HepG2 (cell line): Measurements from ENCODE around the gene BIN1. TPM values are rescaled to one million over a fixed set of nuclear protein-coding genes. Genes with fewer than 3 reads are reported as not detected.

Source experiments
- ATAC-seq: fragments of 200-7000 bp; cut with Tn5 transposase; 3 replicates; pipeline ENCODE4 v1.9.1; 2020; ENCODE audit warnings: mild to moderate bottlenecking, moderate library complexity
- BruUV-seq: library from RNA; stranded (reverse); fragments of 400-500 nt; replicated peaks from 2 replicates; lab custom pipeline; 2021; lab: Mats Ljungman, UMichigan
- CTCF ChIA-PET: fragments of 300-600 bp; formaldehyde crosslinking; extraction: SDS; loops from one replicate; lab custom pipeline; 2021; ENCODE audit warnings: low total read pairs, inconsistent platforms, low intra/inter-chr PET ratio; lab: Yijun Ruan, JAX
- POLR2A ChIA-PET: fragments of 350-600 bp; sonication (Branson Sonifier 250); formaldehyde crosslinking; loops from one replicate; lab custom pipeline; 2020; ENCODE audit warnings: antibody characterized with exemption, inconsistent platforms; lab: Yijun Ruan, JAX
- DNase-seq: peaks from one replicate; pipeline ENCODE4 v3.0.0-alpha.2; 2015; ENCODE audit warnings: low spot score
- FAIRE-seq: peaks from 3 replicates; lab custom pipeline; 2011; peaks lifted over from hg19 to GRCh38; lab: Jason Lieb, UNC
- H2AFZ ChIP-seq: one replicate; pipeline ENCODE4 v1.6.1; 2011; ENCODE audit warnings: low read length, inconsistent platforms
- H3K27ac ChIP-seq: fragments of 300-600 bp; 3 replicates; pipeline ENCODE4 v1.8.0; 2011; ENCODE audit warnings: mixed run types, mild to moderate bottlenecking, mixed read lengths, low read length, inconsistent platforms; ENCODE audit not compliant: insufficient read depth; ENCODE audit errors: extremely low read length
- H3K27me3 ChIP-seq, 2 experiments: fragments of 200-600 bp in 1 of 2; 2 replicates in 1 of 2; 3 replicates in 1 of 2; pipeline versions ENCODE4 v1.6.0 to v1.8.0; 2011; ENCODE audit warnings: low read length in 2 of 2, mild to moderate bottlenecking in 2 of 2, moderate library complexity in 2 of 2, inconsistent platforms in 1 of 2; ENCODE audit not compliant: insufficient read depth in 2 of 2, control insufficient read depth in 1 of 2
- H3K36me3 ChIP-seq, 2 experiments: fragments of 200-600 bp in 1 of 2; replicated peaks in 1 of 2; 2 replicates in 1 of 2; 3 replicates in 1 of 2; pipeline versions ENCODE4 v1.5.1 to v1.8.0; 2011; ENCODE audit warnings: low read length in 2 of 2, inconsistent platforms in 1 of 2; ENCODE audit not compliant: insufficient read depth in 2 of 2, control insufficient read depth in 1 of 2
- H3K4me1 ChIP-seq: 2 replicates; pipeline ENCODE4 v1.5.1; 2012; ENCODE audit warnings: low read length, inconsistent platforms; ENCODE audit not compliant: insufficient read depth
- H3K4me2 ChIP-seq: 2 replicates; pipeline ENCODE4 v1.6.0; 2011; ENCODE audit warnings: low read depth, low read length, inconsistent platforms
- H3K4me3 ChIP-seq, 3 experiments: fragments of 200-600 bp in 1 of 3; sonication (generic), shearing (Covaris generic) in 1 of 3; replicated peaks in 1 of 3; 2 replicates each; pipeline ENCODE4 v1.5.1; 2011 to 2016; ENCODE audit warnings: low read length in 3 of 3, inconsistent platforms in 2 of 3, low read depth in 2 of 3, mild to moderate bottlenecking in 2 of 3, control low read depth in 1 of 3, mixed read lengths in 1 of 3; ENCODE audit not compliant: insufficient read depth in 1 of 3
- H3K79me2 ChIP-seq: one replicate; pipeline ENCODE4 v1.6.1; 2011; ENCODE audit warnings: low read length, inconsistent platforms; ENCODE audit not compliant: insufficient read depth
- H3K9ac ChIP-seq: 2 replicates; pipeline ENCODE4 v1.6.0; 2011; ENCODE audit warnings: mild to moderate bottlenecking, low read depth, low read length, inconsistent platforms; ENCODE audit not compliant: insufficient read depth
- H3K9me3 ChIP-seq: 2 replicates; pipeline ENCODE4 v1.5.1; 2012; ENCODE audit warnings: mild to moderate bottlenecking, low read length
- H4K20me1 ChIP-seq: 2 replicates; pipeline ENCODE4 v1.6.0; 2011; ENCODE audit warnings: inconsistent platforms, mild to moderate bottlenecking, low read length, moderate library complexity; ENCODE audit not compliant: insufficient read depth
- CREB3 ChIP-seq: sonication (generic); formaldehyde crosslinking; IDR thresholded peaks from 2 replicates; pipeline ENCODE4 v1.5.0; 2020; ENCODE audit warnings: missing genetic modification reagents
- ETS1 ChIP-seq: sonication (generic); formaldehyde crosslinking; IDR thresholded peaks from 2 replicates; pipeline ENCODE4 v1.4.0; 2020; ENCODE audit warnings: missing genetic modification reagents
- ZNF234 ChIP-seq: sonication (generic); formaldehyde crosslinking; conservative IDR thresholded peaks from 2 replicates; pipeline ENCODE4 v1.5.1; 2020; ENCODE audit warnings: mild to moderate bottlenecking, missing genetic modification reagents
- ZNF460 ChIP-seq: sonication (generic); formaldehyde crosslinking; IDR thresholded peaks from 2 replicates; pipeline ENCODE4 v1.5.1; 2020; ENCODE audit warnings: missing genetic modification reagents, mild to moderate bottlenecking, borderline replicate concordance
- ZNF484 ChIP-seq: sonication (generic); formaldehyde crosslinking; IDR thresholded peaks from 2 replicates; pipeline ENCODE4 v1.5.1; 2020; ENCODE audit warnings: mild to moderate bottlenecking, low read depth, missing genetic modification reagents, borderline replicate concordance
- WGBS: methylation state at CpG from one replicate; pipeline ENCODE4 v1.1.6; 2017; ENCODE audit warnings: low lambda C conversion rate; 5-methylcytosine and 5-hydroxymethylcytosine counted together
- in situ Hi-C: cut with HindIII; loops from 2 replicates; pipeline ENCODE4 v1.10.0; 2017; ENCODE audit warnings: low pct_unique_long_range_greater_than_20kb; ENCODE audit not compliant: extremely low pct_ligation_motif_present
- intact Hi-C: fragments of 100-400 bp; cut with micrococcal nuclease; formaldehyde crosslinking; loops from one replicate; pipeline ENCODE4 v1.10.0; 2022; ENCODE audit not compliant: unreplicated experiment
- polyA plus RNA-seq, 8 experiments: library from polyadenylated mRNA; depleted of rRNA in 3 of 8; stranded (reverse) in 7 of 8; unstranded in 1 of 8; fragments of >200 nt; fragmentation: Illumina TruSeq in 4 of 8; extraction: Trizol in 4 of 8; gene quantifications; 2 replicates each; pipeline versions ENCODE4 v1.2.1 to v1.2.3, GENCODE V29; 2011 to 2016; ENCODE audit warnings: low read depth in 4 of 8, missing spikeins in 1 of 8, mixed read lengths in 1 of 8; ENCODE audit not compliant: insufficient read depth in 1 of 8
- total RNA-seq, 5 experiments: library from RNA; depleted of rRNA; stranded (reverse); fragments of >200 nt; fragmentation: Illumina TruSeq; extraction: Trizol; gene quantifications; 2 replicates each; pipeline ENCODE4 v1.2.3, GENCODE V29; 2016; ENCODE audit warnings: low read depth in 1 of 5
- TF ChIP-seq, protein P1 (sequence below): IDR thresholded peaks from 2 replicates; pipeline ENCODE4 v1.6.1; 2016; ENCODE audit warnings: low read depth, borderline replicate concordance

BIN1 gene
- total and polyA plus RNA-seq, 2 of the 13 experiments (the other 11 are each of a cell fraction or from before 2014, with no cell fraction given) = 0.93 to 1.2 TPM

DNA sequence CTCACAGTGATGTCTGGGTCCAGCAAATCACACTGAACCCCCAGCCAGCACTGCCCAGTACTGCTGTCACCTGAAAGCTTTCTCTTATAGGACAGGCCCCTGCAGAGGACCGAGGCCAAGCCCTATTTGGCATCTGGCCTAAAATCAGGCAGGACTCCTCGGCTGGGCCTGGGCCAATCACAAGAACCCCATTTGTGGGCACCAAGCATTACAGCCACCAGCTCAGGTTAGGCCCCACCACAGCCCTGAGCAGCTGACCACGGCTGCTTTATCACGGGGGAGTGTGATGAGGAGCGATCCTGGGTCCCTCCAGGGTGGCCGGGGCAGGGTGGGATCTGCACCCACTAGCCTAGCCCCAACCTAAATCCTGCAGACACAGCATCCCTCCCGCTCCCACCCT lies 8.2 kb downstream of the BIN1 start:
- no peak for ATAC-seq
- Histone ChIP-seq H3K4me2 (no peak overlapping the region), H3K9me3 (no peaks in the 10 kb centered on the region), H3K4me1 (peaks cover 13% of the 10 kb centered on the region), H4K20me1 (no peaks in the 10 kb centered on the region), H3K79me2 (no peaks in the 10 kb centered on the region), H3K36me3 (no peaks in the 10 kb centered on the region), H3K9ac (no peak overlapping the region), H3K27ac (no peak overlapping the region), H2AFZ (no peak overlapping the region), H3K4me3 (no peak overlapping the region), H3K27me3 (peaks cover 2 to 42% of the 10 kb centered on the region in 2 experiments; a peak in 4 of 5 replicates)
- no peak for FAIRE-seq
- intact Hi-C loops (no loop called here), in situ Hi-C loops (no loop called here)
- TF ChIP-seq ZNF234 (CRISPR knock-in tag) (no peak), ZNF460 (no peak), ZNF484 (CRISPR knock-in tag) (no peak), ETS1 (CRISPR knock-in tag) (no peak), CREB3 (CRISPR knock-in tag) (no peak)
- TF ChIP-seq, protein P1, sequence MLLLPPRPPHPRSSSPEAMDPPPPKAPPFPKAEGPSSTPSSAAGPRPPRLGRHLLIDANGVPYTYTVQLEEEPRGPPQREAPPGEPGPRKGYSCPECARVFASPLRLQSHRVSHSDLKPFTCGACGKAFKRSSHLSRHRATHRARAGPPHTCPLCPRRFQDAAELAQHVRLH (CRISPR knock-in tag) = no peak
- POLR2A ChIA-PET = no interaction called here
- CTCF ChIA-PET = no interaction called here
- BruUV-seq = no TSS peak
- no peak for DNase-seq
- WGBS = 23% methylated on average over 5 of the region's 7 CpGs
